Lung (tissue), 12 donors: ENCODE data around the gene SRD5A1. TPM values are rescaled to one million over a fixed set of nuclear protein-coding genes. Genes with fewer than 3 reads are reported as not detected.
A peak's percentile ranks its signal among the peaks of the same experiment; 100 is the strongest.

ENCODE experiments used
- ATAC-seq: fragments of 200-7000 bp; cut with Tn5 transposase; one replicate; pipeline ENCODE4 v1.9.1; 2020; ENCODE audit warnings: moderate number of reproducible peaks; ENCODE audit not compliant: insufficient read depth, low FRiP score
- DNase-seq, 3 donors: peaks; one replicate each; pipeline ENCODE4 v3.0.0-alpha.2; 2013 to 2017
- H3K27ac ChIP-seq, 2 donors: one replicate each; pipeline ENCODE4 v1.5.1; 2013; ENCODE audit warnings: mild to moderate bottlenecking in 2 of 2, moderate library complexity in 2 of 2, control low read depth in 1 of 2, inconsistent platforms in 1 of 2, low read depth in 1 of 2, low read length in 1 of 2
- H3K27me3 ChIP-seq, 3 donors: one replicate each; pipeline ENCODE4 v1.5.1; 2013; ENCODE audit warnings: low read length in 2 of 3; ENCODE audit not compliant: control insufficient read depth in 3 of 3, insufficient read depth in 3 of 3
- H3K36me3 ChIP-seq, 4 donors: one replicate each; pipeline ENCODE4 v1.5.1; 2013; ENCODE audit warnings: low read length in 4 of 4, mild to moderate bottlenecking in 1 of 4, moderate library complexity in 1 of 4; ENCODE audit not compliant: control insufficient read depth in 4 of 4, insufficient read depth in 4 of 4
- H3K4me1 ChIP-seq, 5 donors: one replicate each; pipeline ENCODE4 v1.5.1; 2013; ENCODE audit warnings: low read length in 5 of 5, mild to moderate bottlenecking in 2 of 5, moderate library complexity in 1 of 5; ENCODE audit not compliant: control insufficient read depth in 5 of 5, insufficient read depth in 5 of 5
- H3K4me3 ChIP-seq: one replicate; pipeline ENCODE4 v1.5.1; 2013; ENCODE audit warnings: mild to moderate bottlenecking, control low read depth, moderate library complexity
- H3K9ac ChIP-seq, 2 donors: one replicate each; pipeline ENCODE4 v1.5.1; 2013; ENCODE audit warnings: low read length in 2 of 2, control low read depth in 1 of 2; ENCODE audit not compliant: insufficient read depth in 1 of 2
- H3K9me3 ChIP-seq, 4 donors: one replicate each; pipeline ENCODE4 v1.5.1; 2013; ENCODE audit warnings: low read length in 3 of 4, mild to moderate bottlenecking in 1 of 4, moderate library complexity in 1 of 4; ENCODE audit not compliant: control insufficient read depth in 4 of 4, insufficient read depth in 3 of 4
- WGBS, 2 donors: extraction: QIAGEN DNeasy Blood & Tissue Kit; methylation state at CpG; one replicate each; pipeline ENCODE4 v1.1.7; 2013; 5-methylcytosine and 5-hydroxymethylcytosine counted together
- polyA plus RNA-seq, 2 donors: library from polyadenylated mRNA; stranded (reverse); fragments of 200-250 nt; gene quantifications; one replicate each; pipeline ENCODE4 v1.2.1, GENCODE V29; 2013
- total RNA-seq, 2 donors: library from RNA; depleted of rRNA in 1 of 2; stranded (reverse); fragments of >200 nt in 1 of 2; gene quantifications; one replicate each; pipeline ENCODE4 v1.2.1, GENCODE V29; 2014 to 2021
- TF ChIP-seq, protein P1 (sequence below): IDR thresholded peaks from 2 replicates; pipeline ENCODE4 v1.5.1; 2012; ENCODE audit warnings: mild to moderate bottlenecking; ENCODE audit errors: control extremely low read depth, extremely low read depth
- donor health status: control.
- donor health status: control.
- donor health status: Bipolar disorder and iron deficiency.
- donor health status: healthy.
- donor health status: DM: yes; HTN: yes; CAD: no.

Gene SRD5A1
- total and polyA plus RNA-seq, 4 donors: 2.6 to 14.4 (median 7.3) TPM

DNA sequence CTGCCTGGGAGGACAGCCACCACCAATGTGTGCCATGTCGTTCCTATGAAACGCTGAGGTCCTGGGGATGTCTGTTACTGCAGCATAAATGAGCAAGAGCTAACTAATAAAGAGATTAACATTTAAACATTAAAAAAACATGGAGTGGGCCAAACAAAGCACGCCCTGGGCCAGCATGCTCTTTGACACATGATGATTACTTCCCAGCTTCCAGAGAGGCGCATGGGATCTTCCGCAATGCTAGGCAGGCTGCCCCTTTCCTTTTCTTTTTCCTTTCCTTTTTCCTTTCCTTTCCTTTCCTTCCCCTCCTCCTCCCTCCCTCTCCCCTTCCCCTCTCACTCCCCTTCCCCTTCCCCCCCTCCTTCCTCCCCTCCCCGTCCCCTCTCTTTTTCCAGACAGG lies 69.4 kb downstream of the SRD5A1 start:
- DNase-seq: no peak
- no peaks in the 10 kb centered on the region for H3K36me3 ChIP-seq
- H3K4me1 ChIP-seq: peaks cover 0 to 12% (median 0%) of the 10 kb centered on the region in 5 donors
- 91 to 95% methylated on average over 6 of the region's 6 CpGs for WGBS, 2 donors
- no peak overlapping the region for H3K4me3 ChIP-seq
- no peak for ATAC-seq
- H3K9ac ChIP-seq: no peak overlapping the region
- no peaks in the 10 kb centered on the region for H3K9me3 ChIP-seq
- H3K27ac ChIP-seq: no peak overlapping the region
- TF ChIP-seq, protein P1, sequence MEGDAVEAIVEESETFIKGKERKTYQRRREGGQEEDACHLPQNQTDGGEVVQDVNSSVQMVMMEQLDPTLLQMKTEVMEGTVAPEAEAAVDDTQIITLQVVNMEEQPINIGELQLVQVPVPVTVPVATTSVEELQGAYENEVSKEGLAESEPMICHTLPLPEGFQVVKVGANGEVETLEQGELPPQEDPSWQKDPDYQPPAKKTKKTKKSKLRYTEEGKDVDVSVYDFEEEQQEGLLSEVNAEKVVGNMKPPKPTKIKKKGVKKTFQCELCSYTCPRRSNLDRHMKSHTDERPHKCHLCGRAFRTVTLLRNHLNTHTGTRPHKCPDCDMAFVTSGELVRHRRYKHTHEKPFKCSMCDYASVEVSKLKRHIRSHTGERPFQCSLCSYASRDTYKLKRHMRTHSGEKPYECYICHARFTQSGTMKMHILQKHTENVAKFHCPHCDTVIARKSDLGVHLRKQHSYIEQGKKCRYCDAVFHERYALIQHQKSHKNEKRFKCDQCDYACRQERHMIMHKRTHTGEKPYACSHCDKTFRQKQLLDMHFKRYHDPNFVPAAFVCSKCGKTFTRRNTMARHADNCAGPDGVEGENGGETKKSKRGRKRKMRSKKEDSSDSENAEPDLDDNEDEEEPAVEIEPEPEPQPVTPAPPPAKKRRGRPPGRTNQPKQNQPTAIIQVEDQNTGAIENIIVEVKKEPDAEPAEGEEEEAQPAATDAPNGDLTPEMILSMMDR: no peak
- H3K27me3 ChIP-seq: no peaks in the 10 kb centered on the region

DNA sequence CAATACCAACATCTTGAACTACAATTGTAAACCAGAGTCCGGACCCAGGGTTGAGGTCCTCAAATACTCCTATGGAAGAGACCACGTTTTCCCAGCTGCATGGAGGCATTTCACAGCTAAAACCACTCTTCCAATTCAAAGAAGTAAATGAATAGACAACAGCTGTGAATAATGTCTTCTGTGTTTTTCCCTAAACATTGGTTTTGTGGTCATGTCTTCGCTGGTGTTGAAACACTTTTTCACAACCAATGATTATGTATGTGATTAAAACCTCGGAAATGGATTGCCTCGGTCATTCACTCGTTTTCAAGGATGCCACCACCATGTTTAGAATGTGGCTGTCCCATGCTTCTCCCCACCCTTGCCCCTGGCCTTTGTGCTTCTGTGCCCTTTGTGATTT lies 70.6 kb downstream of the SRD5A1 start:
- ATAC-seq: no peak
- WGBS, 2 donors: 50 to 71% methylated on average over 6 of the region's 6 CpGs

DNA sequence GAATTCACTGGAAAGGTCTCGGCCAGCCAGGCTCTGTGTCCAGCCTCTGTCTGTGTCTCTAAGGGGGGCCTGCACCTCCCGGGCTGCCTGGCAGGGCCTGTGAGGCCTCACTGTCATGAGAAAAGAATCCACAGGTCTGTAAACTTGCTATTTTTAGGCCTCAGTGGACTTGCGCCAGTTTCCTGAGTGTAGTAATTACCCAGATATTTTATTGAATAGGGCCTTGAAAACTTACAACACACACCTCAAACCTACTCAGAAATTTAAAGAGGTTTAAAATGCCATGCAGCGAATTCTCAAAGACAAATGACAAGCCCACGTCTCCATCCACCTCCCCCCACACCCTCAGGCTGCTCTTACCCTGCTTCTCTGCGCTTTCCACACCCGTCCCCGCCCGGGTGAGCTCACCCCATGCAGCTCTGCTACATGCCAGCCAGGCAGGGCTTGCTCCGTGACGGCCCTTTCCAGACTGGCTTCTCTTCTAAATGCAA lies 71.2 kb downstream of the SRD5A1 start:
- 40 to 54% methylated on average over 11 of the region's 11 CpGs for WGBS, 2 donors
- TF ChIP-seq, protein P1: no peak
- ATAC-seq (peak; percentile 85), DNase-seq (peak in 1 of 3 donors; percentile 30)
- Histone ChIP-seq H3K9me3 (no peaks in the 10 kb centered on the region), H3K27ac (peak overlapping the region; percentile 85 to 94), H3K36me3 (no peaks in the 10 kb centered on the region), H3K9ac (no peak overlapping the region), H3K27me3 (peaks cover 0 to 3% (median 0%) of the 10 kb centered on the region in 3 donors), H3K4me1 (peaks cover 0 to 12% (median 0%) of the 10 kb centered on the region in 5 donors), H3K4me3 (no peak overlapping the region)

More for the DNA sequence above, 70.6 kb downstream of the SRD5A1 start:
- Histone ChIP-seq H3K36me3 (no peaks in the 10 kb centered on the region), H3K27ac (peak overlapping the region; percentile 67 to 94), H3K4me1 (peaks cover 0 to 12% (median 0%) of the 10 kb centered on the region in 5 donors), H3K9ac (no peak overlapping the region), H3K9me3 (no peaks in the 10 kb centered on the region), H3K27me3 (peaks cover 0 to under 1% (median 0%) of the 10 kb centered on the region in 3 donors), H3K4me3 (no peak overlapping the region)
- DNase-seq: no peak
- TF ChIP-seq, protein P1: no peak

DNA sequence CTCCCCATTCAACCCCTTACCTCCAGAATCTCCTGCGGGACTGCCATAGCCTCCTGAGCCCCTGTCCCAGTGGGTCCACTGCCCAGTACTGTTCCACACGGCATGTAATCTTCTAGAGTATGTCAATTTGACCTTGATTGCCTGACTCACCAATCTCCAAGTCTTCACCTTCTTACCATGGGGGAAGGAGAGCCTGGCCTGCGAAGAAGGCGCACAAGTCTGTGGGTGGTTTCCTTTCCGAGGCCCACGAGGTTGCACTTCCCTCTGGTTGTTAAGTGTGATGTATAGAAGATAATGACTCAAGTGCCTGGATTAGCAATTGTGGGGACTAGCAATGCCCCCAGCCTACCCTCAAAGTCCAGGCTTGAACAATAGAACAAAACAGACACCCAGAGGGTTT lies 71.8 kb downstream of the SRD5A1 start:
- TF ChIP-seq, protein P1: no peak
- Histone ChIP-seq H3K9ac (peak overlapping the region in 1 of 2 donors; percentile 5), H3K4me3 (no peak overlapping the region), H3K9me3 (no peaks in the 10 kb centered on the region), H3K27ac (peak overlapping the region; percentile 85 to 94), H3K27me3 (peaks cover 0 to 7% (median 0%) of the 10 kb centered on the region in 3 donors), H3K4me1 (peaks cover 0 to 12% (median 0%) of the 10 kb centered on the region in 5 donors), H3K36me3 (no peaks in the 10 kb centered on the region)
- DNase-seq (no peak), ATAC-seq (no peak)
- 51 to 65% methylated on average over 6 of the region's 6 CpGs for WGBS, 2 donors
